Measurements from ENCODE around the gene RAB2B.
A peak's percentile ranks its signal among the peaks of the same experiment; 100 is the strongest.
"Not testable (repeated sequence)": the region's sequence is repeated elsewhere in the genome, so short reads cannot be mapped to it uniquely, and the experiment has no call there.

Gene RAB2B

DNA sequence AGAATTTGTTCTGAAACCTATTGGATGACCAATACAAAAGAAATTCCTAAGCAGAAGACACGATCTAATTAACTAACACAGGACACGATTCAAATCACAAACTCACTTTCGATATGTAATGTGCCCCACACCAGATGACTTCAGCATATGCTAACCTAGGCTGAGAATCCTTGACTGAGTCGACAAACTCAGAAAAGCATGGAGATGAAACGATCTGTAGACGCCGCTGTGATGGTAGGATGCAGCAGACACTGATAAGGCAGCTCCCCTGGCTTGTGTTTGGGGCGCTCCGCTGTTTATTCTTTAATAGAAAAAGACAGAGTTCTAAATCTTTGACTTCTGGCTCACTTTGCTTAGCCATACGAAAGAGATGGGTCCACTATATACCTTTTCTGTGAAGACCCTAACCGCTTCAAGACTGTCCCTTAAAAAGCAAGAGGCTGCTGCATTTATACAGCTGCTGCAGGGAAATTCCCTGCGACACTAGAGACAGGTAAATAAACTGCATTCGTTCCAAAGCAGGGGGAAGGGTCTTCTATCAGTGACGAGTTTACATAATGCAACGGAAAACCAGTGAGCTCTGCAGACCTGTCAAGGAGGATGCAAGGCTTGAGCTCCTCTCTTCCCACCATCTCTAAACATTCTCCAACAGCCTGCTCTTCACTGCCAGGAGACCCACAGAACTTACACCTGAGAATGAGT is 21.8 kb downstream of the RAB2B start:
- DNase-seq (ENCODE audit: extremely low read depth, low read depth), result no peak
- TF ChIP-seq, protein P1, sequence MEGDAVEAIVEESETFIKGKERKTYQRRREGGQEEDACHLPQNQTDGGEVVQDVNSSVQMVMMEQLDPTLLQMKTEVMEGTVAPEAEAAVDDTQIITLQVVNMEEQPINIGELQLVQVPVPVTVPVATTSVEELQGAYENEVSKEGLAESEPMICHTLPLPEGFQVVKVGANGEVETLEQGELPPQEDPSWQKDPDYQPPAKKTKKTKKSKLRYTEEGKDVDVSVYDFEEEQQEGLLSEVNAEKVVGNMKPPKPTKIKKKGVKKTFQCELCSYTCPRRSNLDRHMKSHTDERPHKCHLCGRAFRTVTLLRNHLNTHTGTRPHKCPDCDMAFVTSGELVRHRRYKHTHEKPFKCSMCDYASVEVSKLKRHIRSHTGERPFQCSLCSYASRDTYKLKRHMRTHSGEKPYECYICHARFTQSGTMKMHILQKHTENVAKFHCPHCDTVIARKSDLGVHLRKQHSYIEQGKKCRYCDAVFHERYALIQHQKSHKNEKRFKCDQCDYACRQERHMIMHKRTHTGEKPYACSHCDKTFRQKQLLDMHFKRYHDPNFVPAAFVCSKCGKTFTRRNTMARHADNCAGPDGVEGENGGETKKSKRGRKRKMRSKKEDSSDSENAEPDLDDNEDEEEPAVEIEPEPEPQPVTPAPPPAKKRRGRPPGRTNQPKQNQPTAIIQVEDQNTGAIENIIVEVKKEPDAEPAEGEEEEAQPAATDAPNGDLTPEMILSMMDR (IDR thresholded peaks at IDR 0.05; ENCODE audit: low read depth, low read length, missing control alignments), result no peak
- H3K4me3 ChIP-seq (replicated peaks; ENCODE audit: low read depth, low read length), result peak overlapping the region; percentile 76

DNA sequence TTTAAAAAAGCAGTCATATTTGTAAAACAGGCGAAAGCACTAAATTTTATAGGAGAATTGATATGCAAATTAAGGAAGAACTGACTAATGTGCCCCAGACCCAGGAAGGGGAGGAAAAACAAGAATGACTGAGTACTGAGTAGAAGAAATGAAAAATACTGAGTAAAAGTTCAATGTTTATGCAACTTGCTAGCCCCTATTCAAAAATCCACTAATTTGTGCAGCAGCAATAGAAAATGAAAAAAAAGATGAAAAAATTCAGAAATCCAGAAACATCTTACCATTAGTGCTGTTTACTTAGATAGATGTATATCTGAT is 26.9 kb downstream of the RAB2B start:
- TF ChIP-seq, protein P1 (IDR thresholded peaks at IDR 0.05; ENCODE audit: low read depth, low read length, missing control alignments), result no peak
- no peak for DNase-seq (ENCODE audit: extremely low read depth, low read depth)
- no peak overlapping the region for H3K4me3 ChIP-seq (replicated peaks; ENCODE audit: low read depth, low read length)

GRCh38 chr14:21442657-21443056 is 34.1 kb downstream of the RAB2B start:
- DNase-seq (ENCODE audit: extremely low read depth, low read depth); H3K4me3 ChIP-seq (replicated peaks; ENCODE audit: low read depth, low read length): not testable (repeated sequence)

DNA sequence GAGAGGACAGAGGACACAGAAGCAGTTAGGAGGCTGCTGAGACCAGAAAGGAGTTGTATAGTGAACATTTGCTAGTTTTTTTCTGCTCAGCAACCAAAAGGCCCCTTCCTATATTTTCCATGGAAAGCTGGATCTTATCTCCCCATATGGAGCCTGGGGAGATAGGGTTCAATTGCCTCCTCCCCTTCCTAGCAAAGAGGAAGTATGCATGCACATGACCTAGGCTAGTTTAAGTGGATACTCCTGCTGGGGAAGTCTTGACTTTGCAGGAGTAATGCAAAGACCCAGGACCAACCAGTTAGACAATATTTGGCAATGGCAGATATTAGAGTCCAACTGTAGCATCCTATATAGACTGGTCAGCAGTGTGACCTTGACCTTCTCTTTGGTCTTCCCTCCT is 35.9 kb downstream of the RAB2B start:
- TF ChIP-seq, protein P1 (IDR thresholded peaks at IDR 0.05; ENCODE audit: low read depth, low read length, missing control alignments), result no peak
- H3K4me3 ChIP-seq (replicated peaks; ENCODE audit: low read depth, low read length), result no peak overlapping the region
- no peak for DNase-seq (ENCODE audit: extremely low read depth, low read depth)

DNA sequence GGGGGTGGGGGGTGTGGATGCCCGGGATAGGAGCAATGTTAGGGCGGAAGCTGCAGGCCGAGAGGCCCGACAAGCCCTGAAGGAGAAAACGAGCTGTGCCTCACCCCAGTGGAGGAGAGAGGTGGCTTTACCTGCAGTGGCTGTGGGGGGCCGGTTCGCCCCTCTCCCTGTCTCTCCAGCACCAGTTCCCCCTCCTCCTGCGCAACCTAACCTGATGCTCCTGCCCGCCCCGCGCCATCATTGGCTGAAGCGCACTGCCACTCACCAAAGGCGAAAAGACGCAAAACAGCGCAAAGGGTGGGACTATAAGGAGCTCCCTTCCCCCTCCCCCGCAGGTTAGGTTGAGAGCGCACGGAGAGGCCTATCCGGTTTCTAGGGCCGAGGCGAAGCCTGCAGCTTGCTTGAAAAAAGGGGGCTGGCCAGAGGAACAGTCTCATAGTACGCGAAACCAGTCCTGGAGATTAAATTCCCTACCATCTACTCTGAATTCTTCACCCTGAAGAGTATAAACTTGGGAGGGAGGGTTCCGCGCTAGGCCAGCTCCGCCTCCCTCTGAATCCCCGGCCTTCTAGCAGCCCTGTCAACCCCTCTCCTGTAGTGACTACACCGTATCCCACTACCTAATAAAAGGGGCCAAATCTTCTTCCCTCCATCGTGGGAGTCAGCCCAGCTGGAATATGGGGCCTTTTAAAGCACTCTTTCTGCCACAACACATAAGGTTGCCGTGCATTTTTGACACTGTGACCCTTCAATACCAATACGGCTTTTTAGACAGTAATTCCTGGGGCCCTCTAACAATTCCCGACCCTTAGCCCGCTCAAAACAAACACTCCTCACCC is 39.5 kb downstream of the RAB2B start:
- DNase-seq (ENCODE audit: extremely low read depth, low read depth), result peak; percentile 97
- TF ChIP-seq, protein P1 (IDR thresholded peaks at IDR 0.05; ENCODE audit: low read depth, low read length, missing control alignments), result no peak
- peak overlapping the region; percentile 65 for H3K4me3 ChIP-seq (replicated peaks; ENCODE audit: low read depth, low read length)

GRCh38 chr14:21436567-21437062 is 40.1 kb downstream of the RAB2B start:
- no peak for DNase-seq (ENCODE audit: extremely low read depth, low read depth)
- TF ChIP-seq, protein P1 (IDR thresholded peaks at IDR 0.05; ENCODE audit: low read depth, low read length, missing control alignments), result no peak
- H3K4me3 ChIP-seq (replicated peaks; ENCODE audit: low read depth, low read length), result peak overlapping the region; percentile 65

DNA sequence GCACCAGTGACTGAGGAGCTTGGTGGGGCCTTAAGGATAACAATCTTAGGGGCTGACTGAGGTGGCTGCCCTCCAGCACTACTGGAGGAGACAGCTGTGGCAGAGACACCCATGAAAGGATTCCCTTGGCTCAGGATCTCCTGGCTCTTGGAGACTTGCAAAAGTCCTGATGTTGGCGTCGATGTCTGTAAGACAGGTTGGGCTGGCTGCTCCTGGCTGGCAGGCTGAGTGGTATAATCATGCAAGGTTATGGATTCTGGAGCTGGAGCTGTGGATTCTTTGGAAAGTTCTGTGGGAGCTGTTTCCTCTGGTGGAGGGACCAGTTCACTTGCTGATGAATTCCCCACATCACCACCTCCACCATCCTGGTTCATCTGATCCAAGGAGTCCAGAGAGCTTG is 45.6 kb downstream of the RAB2B start:
- no peak overlapping the region for H3K4me3 ChIP-seq (replicated peaks; ENCODE audit: low read depth, low read length)
- DNase-seq (ENCODE audit: extremely low read depth, low read depth), result no peak
- TF ChIP-seq, protein P1 (IDR thresholded peaks at IDR 0.05; ENCODE audit: low read depth, low read length, missing control alignments), result no peak

All from HFF-Myc (cell line).